Renal cortical epithelial cell (primary cell): Measurements from ENCODE around the gene PTPN11. TPM values are rescaled to one million over a fixed set of nuclear protein-coding genes. Genes with fewer than 3 reads are reported as not detected.

Experiments used
- DNase-seq: peaks from one replicate; pipeline ENCODE4 v3.0.0-alpha.2; 2011; ENCODE audit warnings: low read depth
- total RNA-seq: library from RNA; depleted of rRNA; stranded (reverse); fragments of >200 nt; gene quantifications from 2 replicates; pipeline ENCODE4 v1.2.3, GENCODE V29; 2014

PTPN11 gene
- total RNA-seq, 1 donor from 2014 or later = 195 TPM

- DNase-seq = no peak
Observed at GRCh38 chr12:112543751-112544150, 125.0 kb downstream of the PTPN11 start.

GRCh38 chr12:112546339-112546738, 127.6 kb downstream of the PTPN11 start:
- DNase-seq = no peak

- no peak for DNase-seq
Observed at GRCh38 chr12:112546996-112547395, 128.2 kb downstream of the PTPN11 start.

GRCh38 chr12:112549031-112549430, 130.3 kb downstream of the PTPN11 start:
- no peak for DNase-seq

- DNase-seq = no peak
Observed at GRCh38 chr12:112551681-112552080, 132.9 kb downstream of the PTPN11 start.

- no peak for DNase-seq
Observed at GRCh38 chr12:112555621-112556233, 137.0 kb downstream of the PTPN11 start.

- no peak for DNase-seq
Observed at GRCh38 chr12:112557951-112558630, 139.3 kb downstream of the PTPN11 start.

Other genes with a start within 250 kb of the PTPN11 start
- 12.3 and 47.3 TPM in 2 replicates for gene HECTD4, start 36.5 kb upstream of the PTPN11 start, total RNA-seq
- gene RPL6, start 9.3 kb upstream of the PTPN11 start, total RNA-seq = 964 and 1,672 TPM in 2 replicates